IMR-90 (cell line): ENCODE data around the gene GALP. TPM values are rescaled to one million over a fixed set of nuclear protein-coding genes. Genes with fewer than 3 reads are reported as not detected.

Experiments used
- ATAC-seq: fragments of 200-7000 bp; cut with Tn5 transposase; 2 replicates; pipeline ENCODE4 v1.9.1; 2020; ENCODE audit warnings: low read depth, mild to moderate bottlenecking, moderate library complexity
- BruUV-seq: library from RNA; stranded (reverse); fragments of 400-500 nt; replicated peaks from 2 replicates; lab custom pipeline; 2021; lab: Mats Ljungman, UMichigan
- CTCF ChIA-PET: fragments of 300-600 bp; formaldehyde crosslinking; extraction: SDS; loops from one replicate; lab custom pipeline; 2021; ENCODE audit warnings: antibody characterized with exemption; lab: Yijun Ruan, JAX
- POLR2A ChIA-PET: fragments of 300-600 bp; sonication (Branson Sonifier 250); formaldehyde crosslinking; loops from one replicate; lab custom pipeline; 2022; ENCODE audit warnings: antibody characterized with exemption; ENCODE audit not compliant: unreplicated experiment; lab: Charles Lee
- DNase-seq: peaks from one replicate; pipeline ENCODE4 v3.0.0; 2013
- H2AFZ ChIP-seq: replicated peaks from 2 replicates; pipeline ENCODE3; 2013; ENCODE audit warnings: low read length, mild to moderate bottlenecking; ENCODE audit not compliant: poor library complexity
- H2AK5ac ChIP-seq: 2 replicates; pipeline ENCODE4 v1.6.1; 2013; ENCODE audit warnings: low read depth, low read length, inconsistent platforms
- H2AK9ac ChIP-seq: replicated peaks from 2 replicates; pipeline ENCODE3; 2013; ENCODE audit warnings: mild to moderate bottlenecking, low read depth, low read length, moderate library complexity; ENCODE audit not compliant: poor library complexity
- H2BK120ac ChIP-seq: 2 replicates; pipeline ENCODE4 v1.6.1; 2013; ENCODE audit warnings: low read depth, low read length, inconsistent platforms
- H2BK15ac ChIP-seq: 3 replicates; pipeline ENCODE4 v1.6.1; 2013; ENCODE audit warnings: low read depth, low read length, inconsistent platforms
- H2BK20ac ChIP-seq: 2 replicates; pipeline ENCODE4 v1.6.1; 2013; ENCODE audit warnings: low read depth, mild to moderate bottlenecking, inconsistent platforms, low read length, moderate library complexity
- H2BK5ac ChIP-seq: 2 replicates; pipeline ENCODE4 v1.6.1; 2013; ENCODE audit warnings: mild to moderate bottlenecking, low read depth, low read length, inconsistent platforms; ENCODE audit not compliant: poor library complexity, severe bottlenecking
- H3K14ac ChIP-seq: replicated peaks from 2 replicates; pipeline ENCODE4 v1.6.1; 2013; ENCODE audit warnings: low read depth, low read length, inconsistent platforms
- H3K18ac ChIP-seq: 2 replicates; pipeline ENCODE4 v1.6.1; 2013; ENCODE audit warnings: low read depth, low read length, control low read depth
- H3K23ac ChIP-seq: 2 replicates; pipeline ENCODE4 v1.6.1; 2013; ENCODE audit warnings: low read depth, low read length, inconsistent platforms
- H3K27ac ChIP-seq: 2 replicates; pipeline ENCODE4 v1.5.1; 2013; ENCODE audit warnings: mild to moderate bottlenecking, control low read depth, low read length; ENCODE audit not compliant: insufficient read depth
- H3K27me3 ChIP-seq: 2 replicates; pipeline ENCODE4 v1.6.1; 2013; ENCODE audit warnings: low read length; ENCODE audit not compliant: control insufficient read depth, insufficient read depth
- H3K36me3 ChIP-seq: 2 replicates; pipeline ENCODE4 v1.6.1; 2013; ENCODE audit warnings: low read length, mixed read lengths; ENCODE audit not compliant: control insufficient read depth, insufficient read depth
- H3K4ac ChIP-seq: 2 replicates; pipeline ENCODE4 v1.6.1; 2013; ENCODE audit warnings: low read depth, low read length, inconsistent platforms
- H3K4me1 ChIP-seq: 2 replicates; pipeline ENCODE4 v1.6.1; 2013; ENCODE audit warnings: low read length, mixed read lengths; ENCODE audit not compliant: control insufficient read depth, insufficient read depth
- H3K4me2 ChIP-seq: 2 replicates; pipeline ENCODE4 v1.6.1; 2013; ENCODE audit warnings: low read depth, mild to moderate bottlenecking, control low read depth, low read length, moderate library complexity
- H3K4me3 ChIP-seq: 2 replicates; pipeline ENCODE4 v1.5.1; 2013; ENCODE audit warnings: low read depth, mild to moderate bottlenecking, control low read depth, low read length, moderate library complexity; ENCODE audit not compliant: insufficient read depth
- H3K56ac ChIP-seq: 2 replicates; pipeline ENCODE4 v1.6.1; 2013; ENCODE audit warnings: low read length, inconsistent platforms; ENCODE audit not compliant: insufficient read depth; ENCODE audit errors: extremely low read depth
- H3K79me1 ChIP-seq, 2 experiments: 2 replicates each; pipeline ENCODE4 v1.6.1; 2013; ENCODE audit warnings: low read length in 2 of 2, inconsistent platforms in 1 of 2, low read depth in 1 of 2
- H3K9ac ChIP-seq: 2 replicates; pipeline ENCODE4 v1.6.1; 2013; ENCODE audit warnings: low read depth, low read length, control low read depth
- H3K9me1 ChIP-seq: 2 replicates; pipeline ENCODE4 v1.6.1; 2013; ENCODE audit warnings: low read length, inconsistent platforms; ENCODE audit not compliant: insufficient read depth
- H3K9me3 ChIP-seq: 2 replicates; pipeline ENCODE4 v1.6.1; 2013; ENCODE audit warnings: low read length; ENCODE audit not compliant: control insufficient read depth, insufficient read depth
- H4K20me1 ChIP-seq: 2 replicates; pipeline ENCODE4 v1.6.1; 2013; ENCODE audit warnings: low read length, inconsistent platforms; ENCODE audit not compliant: insufficient read depth
- H4K5ac ChIP-seq: 2 replicates; pipeline ENCODE4 v1.6.1; 2013; ENCODE audit warnings: mild to moderate bottlenecking, low read depth, low read length, control low read depth
- H4K8ac ChIP-seq, 2 experiments: 2 replicates each; pipeline ENCODE4 v1.6.1; 2013; ENCODE audit warnings: low read depth in 2 of 2, low read length in 2 of 2, control low read depth in 1 of 2, inconsistent platforms in 1 of 2
- H4K91ac ChIP-seq: 2 replicates; pipeline ENCODE4 v1.6.1; 2013; ENCODE audit warnings: low read depth, low read length, inconsistent platforms; ENCODE audit not compliant: insufficient read depth
- CEBPB ChIP-seq: IDR thresholded peaks from 2 replicates; pipeline ENCODE4 v1.6.1; 2012; ENCODE audit warnings: low read depth, low read length, improper control_type of control experiment
- WGBS, 2 experiments: methylation state at CpG; one replicate each; pipeline versions ENCODE4 v1.1.5 to v1.1.7; 2013; ENCODE audit warnings: missing lambda C conversion rate in 2 of 2; ENCODE audit not compliant: insufficient read length in 1 of 2; ENCODE audit errors: extremely low coverage in 2 of 2; 5-methylcytosine and 5-hydroxymethylcytosine counted together
- dilution Hi-C: fragments of 300-500 bp; cut with HindIII; formaldehyde crosslinking; loops from one replicate; pipeline ENCODE4 v1.14.3; 2018; ENCODE audit warnings: low sequenced_read_pairs; ENCODE audit not compliant: unreplicated experiment
- in situ Hi-C: fragments of 300-500 bp; cut with MboI; formaldehyde crosslinking; loops from 3 replicates; pipeline ENCODE4 v1.14.3; 2019; ENCODE audit warnings: low sequenced_read_pairs, inconsistent platforms, mixed read lengths
- intact Hi-C: fragments of 100-400 bp; cut with micrococcal nuclease; formaldehyde crosslinking; loops from 2 replicates; pipeline ENCODE4 v1.10.0; 2022
- polyA plus RNA-seq, 3 experiments: library from polyadenylated mRNA; depleted of rRNA; stranded (reverse); fragments of >200 nt; gene quantifications; 2 replicates each; pipeline ENCODE4 v1.2.3, GENCODE V29; 2012; ENCODE audit warnings: low replicate concordance in 1 of 3
- total RNA-seq: library from RNA; depleted of rRNA; stranded (reverse); fragments of >200 nt; gene quantifications from 2 replicates; pipeline ENCODE4 v1.2.3, GENCODE V29; 2012

Gene GALP
- total and polyA plus RNA-seq, 2 of the 4 experiments (the other 2 are of a cell fraction): not detected

GRCh38 chr19:56189785-56190184 is 14.0 kb downstream of the GALP start:
- H3K79me1 ChIP-seq: no peaks in the 10 kb centered on the region
- intact Hi-C loops: no loop called here

More at GRCh38 chr19:56189785-56190184, 14.0 kb downstream of the GALP start:
- no TSS peak for BruUV-seq
- DNase-seq (no peak), ATAC-seq (no peak)
- H2BK120ac ChIP-seq: no peak overlapping the region
- dilution Hi-C loops (no loop called here), in situ Hi-C loops (no loop called here)
- H4K20me1 ChIP-seq: no peaks in the 10 kb centered on the region
- H2AK5ac ChIP-seq: no peak overlapping the region
- H3K9me3 ChIP-seq: no peaks in the 10 kb centered on the region
- no peak overlapping the region for H3K23ac ChIP-seq
- H3K9me1 ChIP-seq: no peaks in the 10 kb centered on the region
- H3K4me3 ChIP-seq: no peak overlapping the region
- no peak overlapping the region for H4K8ac ChIP-seq
- no peak overlapping the region for H4K5ac ChIP-seq
- H2BK20ac ChIP-seq: no peak overlapping the region
- H3K14ac ChIP-seq: no peak overlapping the region
- H2BK5ac ChIP-seq: no peak overlapping the region
- no peak overlapping the region for H2AK9ac ChIP-seq
- H2BK15ac ChIP-seq: no peak overlapping the region
- H3K56ac ChIP-seq: no peak overlapping the region
- no peak overlapping the region for H4K91ac ChIP-seq
- no peak for TF ChIP-seq CEBPB
- H3K4me2 ChIP-seq: no peak overlapping the region
- no peak overlapping the region for H3K18ac ChIP-seq
- no peak overlapping the region for H2AFZ ChIP-seq
- CTCF ChIA-PET: no interaction called here
- H3K4ac ChIP-seq: no peak overlapping the region
- no peak overlapping the region for H3K9ac ChIP-seq
- POLR2A ChIA-PET: no interaction called here
- no peak overlapping the region for H3K27ac ChIP-seq
- H3K36me3 ChIP-seq: no peaks in the 10 kb centered on the region
- H3K4me1 ChIP-seq: no peaks in the 10 kb centered on the region
- 64% methylated on average over 17 of the region's 17 CpGs; no CpG with 5 or more reads in 1 of the 2 experiments for WGBS, 2 experiments
- H3K27me3 ChIP-seq: no peaks in the 10 kb centered on the region
